DOHH2 (cell line): ENCODE measurements around the gene COL4A2.

Source experiments
- EZH2phosphoT487 ChIP-seq: fragments of 200-600 bp; sonication (generic); IDR thresholded peaks from 2 replicates; pipeline ENCODE4 v1.6.1; 2017; ENCODE audit warnings: borderline replicate concordance, mild to moderate bottlenecking, antibody characterized with exemption, low read length, moderate library complexity, mixed read lengths
- TF ChIP-seq, protein P1 (sequence below): fragments of 200-600 bp; sonication (generic); IDR thresholded peaks from one replicate; pipeline ENCODE4 v1.5.1; 2014; ENCODE audit warnings: antibody characterized with exemption, mild to moderate bottlenecking, low read depth, low read length; ENCODE audit not compliant: poor library complexity, severe bottlenecking

DNA sequence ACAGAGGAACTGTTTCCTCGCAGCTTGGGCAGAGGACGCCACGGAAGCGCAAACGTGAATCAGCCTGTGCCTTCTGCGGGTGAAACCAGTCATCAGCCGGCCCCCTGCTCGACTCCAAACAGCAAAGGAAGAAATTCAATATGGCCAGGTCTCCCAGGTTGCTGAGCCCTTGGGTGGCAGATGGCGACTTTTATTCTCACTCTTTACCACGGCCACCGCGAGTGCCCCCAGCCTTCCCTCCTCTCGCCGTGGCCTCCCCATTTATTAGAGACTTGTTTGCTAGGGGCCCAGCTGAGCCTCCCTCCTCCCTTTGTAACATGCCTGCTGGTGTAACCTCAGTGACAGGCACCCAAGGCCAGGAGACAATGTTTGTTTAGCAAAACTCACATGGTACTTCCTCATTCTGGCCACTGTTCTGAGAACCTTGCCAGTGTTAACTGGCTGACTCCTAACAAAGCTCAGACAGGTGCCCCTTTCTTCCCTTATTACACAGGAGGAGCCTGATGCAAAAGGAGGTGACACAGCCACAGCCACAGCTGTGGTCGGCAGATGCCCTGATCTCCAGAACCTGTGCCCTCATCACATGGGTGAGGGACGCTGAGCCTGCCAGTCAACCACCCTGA, 248.6 kb downstream of the COL4A2 start:
- TF ChIP-seq, protein P1, sequence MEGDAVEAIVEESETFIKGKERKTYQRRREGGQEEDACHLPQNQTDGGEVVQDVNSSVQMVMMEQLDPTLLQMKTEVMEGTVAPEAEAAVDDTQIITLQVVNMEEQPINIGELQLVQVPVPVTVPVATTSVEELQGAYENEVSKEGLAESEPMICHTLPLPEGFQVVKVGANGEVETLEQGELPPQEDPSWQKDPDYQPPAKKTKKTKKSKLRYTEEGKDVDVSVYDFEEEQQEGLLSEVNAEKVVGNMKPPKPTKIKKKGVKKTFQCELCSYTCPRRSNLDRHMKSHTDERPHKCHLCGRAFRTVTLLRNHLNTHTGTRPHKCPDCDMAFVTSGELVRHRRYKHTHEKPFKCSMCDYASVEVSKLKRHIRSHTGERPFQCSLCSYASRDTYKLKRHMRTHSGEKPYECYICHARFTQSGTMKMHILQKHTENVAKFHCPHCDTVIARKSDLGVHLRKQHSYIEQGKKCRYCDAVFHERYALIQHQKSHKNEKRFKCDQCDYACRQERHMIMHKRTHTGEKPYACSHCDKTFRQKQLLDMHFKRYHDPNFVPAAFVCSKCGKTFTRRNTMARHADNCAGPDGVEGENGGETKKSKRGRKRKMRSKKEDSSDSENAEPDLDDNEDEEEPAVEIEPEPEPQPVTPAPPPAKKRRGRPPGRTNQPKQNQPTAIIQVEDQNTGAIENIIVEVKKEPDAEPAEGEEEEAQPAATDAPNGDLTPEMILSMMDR: no peak
- TF ChIP-seq EZH2phosphoT487: no peak
